Mesothelial cell of epicardium (in vitro differentiated cells): ENCODE data around the gene LRP1-AS. TPM values are rescaled to one million over a fixed set of nuclear protein-coding genes. Genes with fewer than 3 reads are reported as not detected.

ENCODE experiments used
- DNase-seq, 2 experiments: peaks; one replicate each; pipeline ENCODE4 v3.0.0; 2021; ENCODE audit warnings: low spot score in 2 of 2; ENCODE audit not compliant: unreplicated experiment in 2 of 2
- H3K27ac Mint-ChIP-seq: 2 replicates; pipeline ENCODE4 v1.8.0; 2021; ENCODE audit warnings: mixed read lengths
- H3K27me3 Mint-ChIP-seq: 2 replicates; pipeline ENCODE4 v1.8.0; 2021; ENCODE audit warnings: low read depth, mixed read lengths
- H3K36me3 Mint-ChIP-seq: 2 replicates; pipeline ENCODE4 v1.8.0; 2021; ENCODE audit warnings: mixed read lengths
- H3K4me1 Mint-ChIP-seq: 2 replicates; pipeline ENCODE4 v1.8.0; 2021; ENCODE audit warnings: mixed read lengths
- H3K4me3 Mint-ChIP-seq: 2 replicates; pipeline ENCODE4 v1.8.0; 2021; ENCODE audit warnings: mild to moderate bottlenecking, moderate library complexity, mixed read lengths
- H3K9me3 Mint-ChIP-seq: 2 replicates; pipeline ENCODE4 v1.8.0; 2021; ENCODE audit warnings: mixed read lengths
- CTCF ChIP-seq: fragments of 200-600 bp; sonication (generic); IDR thresholded peaks from one replicate; pipeline ENCODE4 v1.5.0; 2021; ENCODE audit warnings: antibody characterized with exemption; ENCODE audit not compliant: unreplicated experiment
- total RNA-seq: library from RNA; stranded (reverse); gene quantifications from 3 replicates; pipeline ENCODE4 v1.2.1, GENCODE V29; 2021

The LRP1-AS gene
- not detected in 3 replicates for total RNA-seq

- peaks cover 39% of the 10 kb centered on the region for H3K4me1 Mint-ChIP-seq
- no peak for DNase-seq
Observed at GRCh38 chr12:57146961-57147944, at the start of gene LRP1-AS. Gene LRP1-AS, minus strand, starts transcription at chr12:57147619.

GRCh38 chr12:57196956-57197355 lies 49.5 kb upstream of the LRP1-AS start:
- H3K36me3 Mint-ChIP-seq, result peaks cover 42% of the 10 kb centered on the region

More at GRCh38 chr12:57146961-57147944, at the start of gene LRP1-AS:
- Mint-ChIP-seq H3K27me3 (no peaks in the 10 kb centered on the region), H3K4me3 (no peak within 1 kb of the TSS), H3K27ac (peak within 1 kb of the TSS; percentile 83), H3K9me3 (no peaks in the 10 kb centered on the region), H3K36me3 (peaks cover 13% of the 10 kb centered on the region)
- TF ChIP-seq CTCF, result no peak

GRCh38 chr12:57196439-57196838 lies 49.0 kb upstream of the LRP1-AS start:
- no peaks in the 10 kb centered on the region for H3K27me3 Mint-ChIP-seq
- no peak overlapping the region for H3K4me3 Mint-ChIP-seq
- H3K36me3 Mint-ChIP-seq, result peaks cover 47% of the 10 kb centered on the region
- no peak for TF ChIP-seq CTCF
- no peaks in the 10 kb centered on the region for H3K4me1 Mint-ChIP-seq
- DNase-seq, result no peak
- no peaks in the 10 kb centered on the region for H3K9me3 Mint-ChIP-seq
- peak overlapping the region; percentile 33 for H3K27ac Mint-ChIP-seq

More at GRCh38 chr12:57196956-57197355, 49.5 kb upstream of the LRP1-AS start:
- TF ChIP-seq CTCF, result no peak
- no peaks in the 10 kb centered on the region for H3K4me1 Mint-ChIP-seq
- H3K27ac Mint-ChIP-seq, result no peak overlapping the region
- no peak for DNase-seq
- H3K4me3 Mint-ChIP-seq, result no peak overlapping the region
- no peaks in the 10 kb centered on the region for H3K27me3 Mint-ChIP-seq
- H3K9me3 Mint-ChIP-seq, result no peaks in the 10 kb centered on the region

- TF ChIP-seq CTCF, result no peak
- Mint-ChIP-seq H3K27me3 (no peaks in the 10 kb centered on the region), H3K9me3 (no peaks in the 10 kb centered on the region), H3K36me3 (peaks cover 48% of the 10 kb centered on the region), H3K27ac (no peak overlapping the region), H3K4me3 (no peak overlapping the region), H3K4me1 (no peaks in the 10 kb centered on the region)
- no peak for DNase-seq
Observed at GRCh38 chr12:57195611-57196371, 48.4 kb upstream of the LRP1-AS start.

GRCh38 chr12:57195186-57195585 lies 47.8 kb upstream of the LRP1-AS start:
- Mint-ChIP-seq H3K27ac (no peak overlapping the region), H3K27me3 (no peaks in the 10 kb centered on the region), H3K36me3 (peaks cover 48% of the 10 kb centered on the region), H3K4me3 (no peak overlapping the region), H3K9me3 (no peaks in the 10 kb centered on the region), H3K4me1 (no peaks in the 10 kb centered on the region)
- no peak for DNase-seq
- no peak for TF ChIP-seq CTCF
